GM23248 (cell line): ENCODE data around the gene BRD7. TPM values are rescaled to one million over a fixed set of nuclear protein-coding genes. Genes with fewer than 3 reads are reported as not detected.
A peak's percentile ranks its signal among the peaks of the same experiment; 100 is the strongest.

Source experiments
- DNase-seq: peaks from one replicate; pipeline ENCODE4 v3.0.0-alpha.2; 2015
- H2AFZ ChIP-seq: fragments of 200-600 bp; sonication (generic); 2 replicates; pipeline ENCODE4 v1.6.1; 2016; ENCODE audit warnings: antibody characterized with exemption
- H3F3A ChIP-seq: fragments of 200-600 bp; sonication (generic); 2 replicates; pipeline ENCODE4 v1.6.1; 2016; ENCODE audit warnings: mild to moderate bottlenecking, antibody characterized with exemption, mixed run types; ENCODE audit not compliant: insufficient read depth
- H3K27ac ChIP-seq: fragments of 200-600 bp; sonication (generic); 2 replicates; pipeline ENCODE4 v1.5.1; 2016; ENCODE audit warnings: mild to moderate bottlenecking
- H3K27me3 ChIP-seq: fragments of 200-600 bp; sonication (generic); replicated peaks from 2 replicates; pipeline ENCODE4 v1.6.1; 2016; ENCODE audit warnings: mild to moderate bottlenecking; ENCODE audit not compliant: insufficient read depth
- H3K36me3 ChIP-seq: fragments of 200-600 bp; sonication (generic); 2 replicates; pipeline ENCODE4 v1.6.1; 2016; ENCODE audit warnings: low read depth, mild to moderate bottlenecking
- H3K4me1 ChIP-seq: fragments of 200-600 bp; sonication (generic); 2 replicates; pipeline ENCODE4 v1.6.1; 2016; ENCODE audit warnings: mild to moderate bottlenecking; ENCODE audit not compliant: insufficient read depth
- H3K4me2 ChIP-seq: fragments of 200-600 bp; sonication (generic); one replicate; pipeline ENCODE4 v1.6.1; 2016; ENCODE audit warnings: mild to moderate bottlenecking; ENCODE audit not compliant: unreplicated experiment
- H3K4me3 ChIP-seq: fragments of 200-600 bp; sonication (generic); 2 replicates; pipeline ENCODE4 v1.5.1; 2016; ENCODE audit warnings: mild to moderate bottlenecking
- H3K79me2 ChIP-seq: fragments of 200-600 bp; sonication (generic); 2 replicates; pipeline ENCODE4 v1.6.1; 2016; ENCODE audit warnings: mild to moderate bottlenecking; ENCODE audit not compliant: insufficient read depth
- H3K9ac ChIP-seq: fragments of 200-600 bp; sonication (generic); 2 replicates; pipeline ENCODE4 v1.6.1; 2016; ENCODE audit warnings: mild to moderate bottlenecking
- H3K9me2 ChIP-seq: fragments of 200-600 bp; sonication (generic); 2 replicates; pipeline ENCODE4 v1.6.1; 2016; ENCODE audit warnings: mixed run types, mild to moderate bottlenecking, moderate library complexity; ENCODE audit not compliant: insufficient read depth
- H3K9me3 ChIP-seq: fragments of 200-600 bp; sonication (generic); one replicate; pipeline ENCODE4 v1.6.1; 2017; ENCODE audit warnings: low read depth
- H4K20me1 ChIP-seq: fragments of 200-600 bp; sonication (generic); 2 replicates; pipeline ENCODE4 v1.6.0; 2016; ENCODE audit not compliant: insufficient read depth
- EZH2 ChIP-seq: fragments of 200-600 bp; sonication (generic); IDR thresholded peaks from 2 replicates; pipeline ENCODE4 v1.6.1; 2018; ENCODE audit warnings: antibody characterized with exemption, mild to moderate bottlenecking; ENCODE audit not compliant: insufficient read depth, poor library complexity, severe bottlenecking
- EZH2phosphoT487 ChIP-seq: fragments of 200-600 bp; sonication (generic); IDR thresholded peaks from 2 replicates; pipeline ENCODE4 v1.6.1; 2018; ENCODE audit warnings: antibody characterized with exemption, moderate library complexity, mild to moderate bottlenecking, low read depth; ENCODE audit not compliant: insufficient read depth
- WGBS, 2 experiments: methylation state at CpG; one replicate each; pipeline ENCODE4 v1.1.6; 2015 to 2017; ENCODE audit warnings: low lambda C conversion rate in 2 of 2, low coverage in 1 of 2; ENCODE audit errors: missing lambda C conversion rate in 2 of 2; 5-methylcytosine and 5-hydroxymethylcytosine counted together
- in situ Hi-C: fragments of 300-500 bp; cut with MboI; formaldehyde crosslinking; loops from 2 replicates; pipeline ENCODE4 v1.15.0; 2020
- polyA plus RNA-seq: library from polyadenylated mRNA; unstranded; fragments of >200 nt; fragmentation: Nextera tagmentation; extraction: Ambion mirVana; gene quantifications from 2 replicates; pipeline ENCODE4 v1.2.1, GENCODE V29; 2016
- total RNA-seq: library from RNA; depleted of rRNA; stranded (reverse); fragments of >200 nt; shearing (Covaris generic); gene quantifications from 2 replicates; pipeline ENCODE4 v1.2.3, GENCODE V29; 2014

BRD7 gene
- total and polyA plus RNA-seq, 2 experiments from 2014 or later = 20.3 to 35.8 TPM

DNA sequence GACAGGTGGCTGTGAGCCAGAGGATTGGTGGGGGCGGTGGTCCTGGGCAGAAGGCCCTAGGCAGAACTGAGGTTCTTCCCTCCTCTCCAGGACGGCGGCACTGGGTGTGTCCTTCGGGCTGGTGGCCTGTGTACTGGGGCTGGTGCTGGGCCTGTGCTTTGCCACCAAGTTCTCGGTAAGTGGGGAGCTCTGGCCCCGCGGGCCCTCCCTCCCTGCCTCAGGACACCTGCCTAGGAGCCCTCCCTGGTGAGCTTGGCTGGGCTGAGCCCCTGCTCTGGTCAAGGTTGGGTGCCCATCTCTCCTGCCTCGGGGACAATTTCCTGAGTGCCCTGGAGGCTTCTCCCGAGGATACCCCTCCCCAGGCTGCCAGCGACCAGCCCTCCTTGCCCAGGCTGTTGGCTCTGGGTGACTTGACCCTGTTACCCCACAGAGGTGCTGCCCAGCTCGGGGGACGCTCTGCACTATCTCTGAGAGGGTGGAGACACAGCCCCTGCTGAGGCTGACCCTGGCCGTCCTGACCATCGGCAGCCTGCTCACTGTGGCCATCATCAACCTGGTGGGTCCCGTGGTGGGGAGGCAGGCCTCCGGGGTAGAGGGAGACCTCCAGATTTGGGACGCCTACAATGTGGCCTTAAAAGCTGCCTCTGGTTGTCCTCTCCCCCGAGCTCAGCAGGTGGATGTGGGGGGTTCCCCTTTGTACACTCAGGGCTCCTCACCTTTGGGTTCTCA is 60.4 kb downstream of the BRD7 start:
- no peaks in the 10 kb centered on the region for H3K9me3 ChIP-seq
- in situ Hi-C loops = no loop called here
- H2AFZ ChIP-seq = no peak overlapping the region
- H3K4me1 ChIP-seq = peaks cover 15% of the 10 kb centered on the region
- no peaks in the 10 kb centered on the region for H3K27me3 ChIP-seq
- no peaks in the 10 kb centered on the region for H3K79me2 ChIP-seq
- no peak overlapping the region for H3K4me3 ChIP-seq
- TF ChIP-seq EZH2 (no peak), EZH2phosphoT487 (no peak)
- H3F3A ChIP-seq = peaks cover 12% of the 10 kb centered on the region; the same call in 1 of the 2 replicates
- WGBS, 2 experiments = 83 to 86% methylated on average over 12 to 18 of the region's 18 CpGs
- H4K20me1 ChIP-seq = no peaks in the 10 kb centered on the region
- H3K27ac ChIP-seq = 0 out of 2 replicates have a peak overlapping the region, but pooled peaks have one; percentile 62
- no peak overlapping the region for H3K4me2 ChIP-seq
- no peak for DNase-seq
- H3K9me2 ChIP-seq = no peaks in the 10 kb centered on the region
- no peaks in the 10 kb centered on the region; the same call in 1 of the 2 replicates for H3K36me3 ChIP-seq
- no peak overlapping the region for H3K9ac ChIP-seq

DNA sequence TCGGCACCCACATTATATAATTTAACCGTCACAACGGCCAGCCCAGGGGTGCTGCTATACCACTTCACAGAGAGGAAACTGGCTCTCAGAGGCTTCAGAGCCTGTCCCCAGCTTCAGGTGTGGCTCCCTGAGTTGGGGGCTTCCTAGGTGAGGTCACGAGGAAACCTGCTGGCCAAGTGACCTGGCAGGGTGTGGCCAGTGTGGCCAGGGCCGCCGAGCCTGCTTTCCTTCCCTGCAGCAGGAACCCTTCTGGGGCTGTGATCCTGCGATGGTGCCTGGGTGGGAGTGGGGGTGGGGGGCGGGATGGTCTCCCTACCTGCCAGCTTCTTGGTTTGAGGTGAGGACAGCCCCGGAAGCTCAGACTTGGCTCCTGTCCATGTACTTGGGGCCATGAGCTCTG is 62.5 kb downstream of the BRD7 start:
- Histone ChIP-seq H4K20me1 (no peaks in the 10 kb centered on the region), H3K4me1 (peaks cover 16% of the 10 kb centered on the region), H3F3A (no peaks in the 10 kb centered on the region; the same call in 1 of the 2 replicates), H3K36me3 (no peaks in the 10 kb centered on the region; the same call in 1 of the 2 replicates), H3K27ac (no peak overlapping the region), H3K9me3 (no peaks in the 10 kb centered on the region), H3K27me3 (no peaks in the 10 kb centered on the region), H3K9me2 (no peaks in the 10 kb centered on the region), H3K4me2 (no peak overlapping the region), H3K4me3 (no peak overlapping the region), H3K79me2 (no peaks in the 10 kb centered on the region), H2AFZ (no peak overlapping the region), H3K9ac (no peak overlapping the region)
- 90 to 91% methylated on average over 8 to 9 of the region's 9 CpGs for WGBS, 2 experiments
- DNase-seq = no peak
- TF ChIP-seq EZH2 (no peak), EZH2phosphoT487 (no peak)
- in situ Hi-C loops = no loop called here

DNA sequence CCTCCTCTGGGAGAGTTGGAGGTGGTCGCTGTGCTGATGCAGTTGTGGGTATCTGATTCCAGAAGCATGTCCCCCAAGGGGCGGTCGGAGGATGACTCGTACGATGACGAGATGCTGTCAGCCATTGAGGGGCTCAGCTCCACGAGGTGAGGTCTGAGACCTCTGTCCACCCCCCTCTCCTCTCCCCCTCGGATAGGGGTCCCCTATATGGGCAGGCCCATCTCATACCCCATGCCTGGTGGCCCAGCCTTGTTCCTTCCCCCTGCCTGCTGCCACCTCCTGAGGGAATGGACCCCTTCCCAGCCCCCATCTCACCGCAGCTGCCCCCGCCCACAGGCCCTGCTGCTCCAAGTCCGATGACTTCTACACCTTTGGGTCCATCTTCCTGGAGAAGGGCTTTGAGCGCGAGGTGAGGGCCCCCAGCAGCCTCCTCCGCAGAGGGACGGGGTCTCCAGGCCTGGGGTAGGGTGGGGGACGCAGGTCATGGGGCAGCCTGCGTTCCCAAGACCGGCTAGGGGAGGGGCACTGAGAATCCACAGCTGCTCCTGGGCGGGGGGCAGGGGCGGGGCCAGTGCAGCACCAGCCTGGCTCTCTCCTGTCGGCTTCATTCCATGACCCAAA is 63.2 kb downstream of the BRD7 start:
- no peak for DNase-seq
- Histone ChIP-seq H3K27me3 (no peaks in the 10 kb centered on the region), H3K9me3 (no peaks in the 10 kb centered on the region), H3K27ac (no peak overlapping the region), H3K9me2 (no peaks in the 10 kb centered on the region), H3K4me1 (peaks cover 21% of the 10 kb centered on the region), H2AFZ (no peak overlapping the region), H3F3A (peaks cover 4% of the 10 kb centered on the region; the same call in 1 of the 2 replicates), H3K36me3 (no peaks in the 10 kb centered on the region; the same call in 1 of the 2 replicates), H3K79me2 (no peaks in the 10 kb centered on the region), H3K4me2 (no peak overlapping the region), H4K20me1 (no peaks in the 10 kb centered on the region), H3K4me3 (no peak overlapping the region), H3K9ac (no peak overlapping the region)
- 88 to 89% methylated on average over 21 of the region's 21 CpGs for WGBS, 2 experiments
- in situ Hi-C loops = no loop called here
- no peak for TF ChIP-seq EZH2phosphoT487
- no peak for TF ChIP-seq EZH2

DNA sequence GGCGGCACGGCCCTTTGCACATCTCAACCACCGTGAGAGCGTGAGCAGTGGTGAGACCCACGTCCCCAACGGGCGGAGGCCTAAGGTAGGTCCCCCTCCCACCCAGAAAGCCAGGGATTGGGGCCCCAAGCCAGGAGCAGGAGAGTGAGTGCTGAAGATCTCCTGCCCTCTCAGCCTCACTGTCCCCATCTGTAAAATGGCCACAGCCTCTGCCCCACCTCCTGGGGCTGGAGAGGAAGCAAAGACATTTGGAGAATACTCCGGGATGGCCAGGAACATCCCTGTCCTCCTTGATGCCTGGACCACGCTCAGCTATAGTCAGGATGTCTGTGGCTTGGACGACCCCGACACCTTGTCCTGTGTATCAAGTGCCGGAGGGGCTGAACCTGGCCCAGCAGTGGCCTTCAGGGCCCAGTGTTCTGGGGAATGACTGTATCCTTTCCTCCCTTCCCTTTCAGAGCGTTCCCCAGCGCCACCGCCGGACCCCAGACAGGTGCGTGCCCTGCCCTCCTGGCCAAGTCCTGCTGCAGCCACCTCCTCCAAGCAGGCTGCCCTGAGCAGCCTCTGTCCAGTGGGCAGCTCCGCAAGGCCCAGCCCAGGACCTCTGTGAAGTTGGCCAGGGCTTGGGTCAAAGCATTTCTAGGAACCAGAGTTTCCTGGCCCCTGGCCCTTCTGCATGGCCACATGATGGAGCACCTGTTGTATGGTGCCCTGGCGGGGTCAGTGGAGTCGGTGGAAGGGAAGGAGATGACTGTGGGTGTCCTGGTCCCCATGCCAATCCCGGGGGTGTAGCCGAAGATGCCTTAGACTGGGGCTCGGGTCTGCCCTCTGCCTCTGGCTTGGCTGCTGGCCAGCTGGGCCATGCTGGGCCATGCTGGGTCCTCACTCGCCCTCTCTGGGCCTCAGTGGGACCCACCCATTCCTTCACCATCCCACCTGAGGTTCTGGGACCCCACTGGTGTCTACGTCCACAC is 64.0 kb downstream of the BRD7 start:
- Histone ChIP-seq H3K4me1 (peaks cover 21% of the 10 kb centered on the region), H3F3A (peaks cover 4% of the 10 kb centered on the region; the same call in 1 of the 2 replicates), H3K9me2 (no peaks in the 10 kb centered on the region), H3K4me2 (no peak overlapping the region), H3K4me3 (no peak overlapping the region), H3K36me3 (no peaks in the 10 kb centered on the region; the same call in 1 of the 2 replicates), H3K9ac (no peak overlapping the region), H3K79me2 (no peaks in the 10 kb centered on the region), H3K27ac (no peak overlapping the region), H2AFZ (no peak overlapping the region), H3K9me3 (no peaks in the 10 kb centered on the region), H3K27me3 (no peaks in the 10 kb centered on the region), H4K20me1 (no peaks in the 10 kb centered on the region)
- 91 to 95% methylated on average over 19 to 25 of the region's 25 CpGs for WGBS, 2 experiments
- TF ChIP-seq EZH2phosphoT487 (no peak), EZH2 (no peak)
- no peak for DNase-seq
- in situ Hi-C loops = no loop called here
